PC-9 (cell line): ENCODE data around the gene PRKAG2. TPM values are rescaled to one million over a fixed set of nuclear protein-coding genes. Genes with fewer than 3 reads are reported as not detected.

Experiments
- BruUV-seq: library from RNA; stranded (reverse); fragments of 400-500 nt; replicated peaks from 2 replicates; lab custom pipeline; 2021; lab: Mats Ljungman, UMichigan
- CTCF ChIA-PET: fragments of 300-600 bp; sonication (Branson Sonifier 250); formaldehyde crosslinking; loops from one replicate; lab custom pipeline; 2022; ENCODE audit warnings: antibody characterized with exemption; lab: Charles Lee
- POLR2A ChIA-PET: fragments of 300-600 bp; sonication (Branson Sonifier 250); formaldehyde crosslinking; loops from one replicate; lab custom pipeline; 2022; ENCODE audit warnings: antibody characterized with exemption; ENCODE audit not compliant: unreplicated experiment; lab: Charles Lee
- DNase-seq, 2 experiments: peaks; one replicate each; pipeline versions ENCODE4 v3.0.0 to v3.0.0-alpha.2; 2015 to 2022; ENCODE audit warnings: mixed read lengths in 1 of 2
- H2AFZ ChIP-seq: fragments of 200-600 bp; sonication (generic); 2 replicates; pipeline ENCODE4 v1.8.1; 2017; ENCODE audit warnings: antibody characterized with exemption
- H3F3A ChIP-seq: fragments of 200-600 bp; sonication (generic); 2 replicates; pipeline ENCODE4 v1.8.1; 2017; ENCODE audit warnings: antibody characterized with exemption, mild to moderate bottlenecking, low read depth; ENCODE audit not compliant: insufficient read depth
- H3K27ac ChIP-seq: fragments of 200-600 bp; sonication (generic); 2 replicates; pipeline ENCODE4 v1.6.1; 2016; ENCODE audit warnings: mixed run types
- H3K27me3 ChIP-seq: fragments of 200-600 bp; sonication (generic); 2 replicates; pipeline ENCODE4 v1.6.1; 2016; ENCODE audit warnings: low read depth, mixed run types; ENCODE audit not compliant: insufficient read depth
- H3K36me3 ChIP-seq: fragments of 200-600 bp; sonication (generic); 2 replicates; pipeline ENCODE4 v1.6.1; 2016; ENCODE audit warnings: low read depth, mixed run types
- H3K4me1 ChIP-seq: fragments of 200-600 bp; sonication (generic); replicated peaks from 2 replicates; pipeline ENCODE4 v1.6.1; 2016; ENCODE audit warnings: mixed run types; ENCODE audit not compliant: insufficient read depth
- H3K4me2 ChIP-seq: fragments of 200-600 bp; sonication (generic); 2 replicates; pipeline ENCODE4 v1.6.1; 2017; ENCODE audit warnings: mixed run types
- H3K4me3 ChIP-seq: fragments of 200-600 bp; sonication (generic); 2 replicates; pipeline ENCODE4 v1.6.1; 2016; ENCODE audit warnings: mixed run types
- H3K79me2 ChIP-seq: fragments of 200-600 bp; sonication (generic); 2 replicates; pipeline ENCODE4 v1.6.1; 2017; ENCODE audit warnings: low read depth, mixed run types
- H3K9me2 ChIP-seq: fragments of 200-600 bp; sonication (generic); 2 replicates; pipeline ENCODE4 v1.8.1; 2017; ENCODE audit warnings: mild to moderate bottlenecking; ENCODE audit not compliant: insufficient read depth
- H3K9me3 ChIP-seq: fragments of 200-600 bp; sonication (generic); 2 replicates; pipeline ENCODE4 v1.8.1; 2016; ENCODE audit warnings: low read depth; ENCODE audit not compliant: insufficient read depth
- H4K20me1 ChIP-seq: fragments of 200-600 bp; sonication (generic); 2 replicates; pipeline ENCODE4 v1.8.1; 2017; ENCODE audit not compliant: insufficient read depth
- CTCF ChIP-seq: fragments of 200-600 bp; sonication (generic); conservative IDR thresholded peaks from 2 replicates; pipeline ENCODE4 v1.6.1; 2017; ENCODE audit warnings: mixed run types, antibody characterized with exemption, mild to moderate bottlenecking, moderate library complexity
- EZH2 ChIP-seq: fragments of 200-600 bp; sonication (generic); IDR thresholded peaks from 2 replicates; pipeline ENCODE4 v1.8.0; 2017; ENCODE audit warnings: antibody characterized with exemption, low read depth
- intact Hi-C: fragments of 100-400 bp; cut with micrococcal nuclease; formaldehyde crosslinking; loops from one replicate; pipeline ENCODE4 v1.10.0; 2022; ENCODE audit not compliant: unreplicated experiment
- total RNA-seq: library from RNA; stranded (reverse); gene quantifications from 2 replicates; pipeline ENCODE4 v1.2.3, GENCODE V29; 2021

PRKAG2 gene
- total RNA-seq, 1 experiment from 2014 or later = 37.3 TPM

GRCh38 chr7:151792086-151792485 lies 84.8 kb downstream of the PRKAG2 start:
- Histone ChIP-seq H3K4me3 (no peak overlapping the region), H3K79me2 (no peaks in the 10 kb centered on the region), H3K9me2 (no peaks in the 10 kb centered on the region), H3K27me3 (peaks cover 14% of the 10 kb centered on the region; the same call in 1 of the 2 replicates), H3K27ac (no peak overlapping the region), H3K9me3 (no peaks in the 10 kb centered on the region), H4K20me1 (no peaks in the 10 kb centered on the region), H3K4me1 (peaks cover 12% of the 10 kb centered on the region), H3K36me3 (no peaks in the 10 kb centered on the region), H3K4me2 (no peak overlapping the region), H3F3A (peaks cover 7% of the 10 kb centered on the region; the same call in 1 of the 2 replicates), H2AFZ (no peak overlapping the region)
- intact Hi-C loops = no loop called here
- no peak for TF ChIP-seq EZH2
- TF ChIP-seq CTCF = no peak
- ChIA-PET POLR2A (no interaction called here), CTCF (no interaction called here)
- no peak for DNase-seq
- no TSS peak for BruUV-seq

- H3K9me3 ChIP-seq = no peaks in the 10 kb centered on the region
- H4K20me1 ChIP-seq = no peaks in the 10 kb centered on the region
- intact Hi-C loops = no loop called here
- no peak overlapping the region for H3K4me3 ChIP-seq
- H3K4me1 ChIP-seq = peaks cover 2% of the 10 kb centered on the region; the same call in 1 of the 2 replicates
- no peak overlapping the region for H3K4me2 ChIP-seq
- POLR2A ChIA-PET = no interaction called here
- H3K27me3 ChIP-seq = peaks cover 17% of the 10 kb centered on the region; the same call in 1 of the 2 replicates
- H3F3A ChIP-seq = 0 out of 2 replicates have a peak, but pooled peaks cover under 1% of the 10 kb centered on the region
- no peaks in the 10 kb centered on the region for H3K9me2 ChIP-seq
- H2AFZ ChIP-seq = no peak overlapping the region
- no peak for DNase-seq
- no TSS peak for BruUV-seq
- H3K36me3 ChIP-seq = no peaks in the 10 kb centered on the region
- no peaks in the 10 kb centered on the region for H3K79me2 ChIP-seq
- CTCF ChIA-PET = interaction anchor here (0.6 kb wide), 1 partner anchor 459 kb away, joined by 4 read pairs; no protein-coding TSS in a partner anchor
- TF ChIP-seq EZH2 (no peak), CTCF (no peak)
- H3K27ac ChIP-seq = no peak overlapping the region
Measured at GRCh38 chr7:151790830-151791620, 85.9 kb downstream of the PRKAG2 start.

- Histone ChIP-seq H3K4me2 (no peak overlapping the region), H4K20me1 (no peaks in the 10 kb centered on the region), H3K36me3 (no peaks in the 10 kb centered on the region), H3K9me3 (no peaks in the 10 kb centered on the region), H3K4me3 (no peak overlapping the region), H3K27me3 (peaks cover 18% of the 10 kb centered on the region; the same call in 1 of the 2 replicates), H3K4me1 (no peaks in the 10 kb centered on the region), H3K9me2 (no peaks in the 10 kb centered on the region), H3K27ac (no peak overlapping the region), H3F3A (no peaks in the 10 kb centered on the region), H3K79me2 (no peaks in the 10 kb centered on the region), H2AFZ (no peak overlapping the region)
- no peak for DNase-seq
- ChIA-PET CTCF (interaction anchor here (0.6 kb wide), 1 partner anchor 458 kb away, joined by 4 read pairs; no protein-coding TSS in a partner anchor), POLR2A (interaction anchor here (0.7 kb wide), 1 partner anchor 53 kb away, joined by 4 read pairs; no protein-coding TSS in a partner anchor)
- TF ChIP-seq EZH2 = no peak
- no peak for TF ChIP-seq CTCF
- no TSS peak for BruUV-seq
- intact Hi-C loops = no loop called here
Measured at GRCh38 chr7:151790095-151790829, 86.7 kb downstream of the PRKAG2 start.
